Stomach (tissue), 9 donors: ENCODE results near the gene MFAP1. TPM values are rescaled to one million over a fixed set of nuclear protein-coding genes. Genes with fewer than 3 reads are reported as not detected.
A peak's percentile ranks its signal among the peaks of the same experiment; 100 is the strongest.

Experiments
- DNase-seq, 2 donors: peaks; one replicate each; pipeline versions ENCODE4 v3.0.0 to v3.0.0-alpha.2; 2013 to 2019
- H3K27ac ChIP-seq, 5 donors: fragments of 200-600 bp in 4 of 5; sonication (generic) in 4 of 5; one replicate each; pipeline ENCODE4 v1.5.1; 2013 to 2019; ENCODE audit warnings: mild to moderate bottlenecking in 1 of 5, moderate library complexity in 1 of 5
- H3K27me3 ChIP-seq, 3 donors: fragments of 200-600 bp; sonication (generic); one replicate each; pipeline ENCODE4 v1.5.1; 2017 to 2019; ENCODE audit warnings: mixed run types in 1 of 3
- H3K36me3 ChIP-seq, 4 donors: fragments of 200-600 bp; sonication (generic); 1 replicate in 3 of 4; 2 replicates in 1 of 4; pipeline ENCODE4 v1.5.1; 2016 to 2019
- H3K4me1 ChIP-seq, 4 donors: fragments of 200-600 bp; sonication (generic); one replicate each; pipeline ENCODE4 v1.5.1; 2016 to 2019
- H3K4me3 ChIP-seq, 4 donors: fragments of 200-600 bp; sonication (generic) in 3 of 4; one replicate each; pipeline ENCODE4 v1.5.1; 2016 to 2019; ENCODE audit warnings: mild to moderate bottlenecking in 1 of 4
- H3K9me3 ChIP-seq, 4 donors: fragments of 200-600 bp; sonication (generic); one replicate each; pipeline ENCODE4 v1.5.1; 2016 to 2019
- EP300 ChIP-seq: sonication (generic); formaldehyde crosslinking; IDR thresholded peaks from one replicate; pipeline ENCODE4 v1.6.1; 2017; ENCODE audit warnings: antibody characterized with exemption
- POLR2A ChIP-seq, 4 donors: fragments of 450-650 bp; IDR thresholded peaks; one replicate each; pipeline ENCODE4 v1.6.1; 2016; ENCODE audit warnings: antibody characterized with exemption in 4 of 4, control low read depth in 2 of 4, mild to moderate bottlenecking in 1 of 4, moderate library complexity in 1 of 4
- POLR2AphosphoS5 ChIP-seq, 3 donors: sonication (generic); formaldehyde crosslinking; IDR thresholded peaks; one replicate each; pipeline ENCODE4 v1.6.1; 2016; ENCODE audit warnings: antibody characterized with exemption in 3 of 3
- WGBS, 5 donors: extraction: QIAGEN DNeasy Blood & Tissue Kit in 3 of 5; methylation state at CpG; one replicate each; pipeline versions ENCODE4 v1.1.5 to v1.1.7; 2013 to 2018; 5-methylcytosine and 5-hydroxymethylcytosine counted together
- intact Hi-C: fragments of 100-400 bp; cut with DNase I; formaldehyde crosslinking; loops from one replicate; pipeline ENCODE4 v1.15.1; 2023; ENCODE audit warnings: low total_unique reads
- polyA plus RNA-seq, 3 donors: library from polyadenylated mRNA; stranded (reverse); fragments of 200-250 nt; gene quantifications; one replicate each; pipeline ENCODE4 v1.2.3, GENCODE V29; 2013
- total RNA-seq, 5 donors: library from RNA; depleted of rRNA; stranded (reverse); fragments of >200 nt; gene quantifications; one replicate each; pipeline versions ENCODE4 v1.1.0 to v1.2.3, GENCODE V29; 2014 to 2016
- TF ChIP-seq, protein P1 (sequence below), 7 experiments: fragments of 450-650 bp in 4 of 7; fragments of 200-600 bp in 3 of 7; sonication (generic) in 3 of 7; IDR thresholded peaks; one replicate each; pipeline ENCODE4 v1.5.1; 2016 to 2019; ENCODE audit warnings: antibody characterized with exemption in 7 of 7, control low read depth in 2 of 7, mild to moderate bottlenecking in 1 of 7
- donor health status: healthy with polysubstance abuse.
- donor health status: Bipolar disorder and iron deficiency.
- donor health status: healthy.

MFAP1 gene
- total and polyA plus RNA-seq, 8 donors: 1.2 to 20.3 (median 13.2) TPM

DNA sequence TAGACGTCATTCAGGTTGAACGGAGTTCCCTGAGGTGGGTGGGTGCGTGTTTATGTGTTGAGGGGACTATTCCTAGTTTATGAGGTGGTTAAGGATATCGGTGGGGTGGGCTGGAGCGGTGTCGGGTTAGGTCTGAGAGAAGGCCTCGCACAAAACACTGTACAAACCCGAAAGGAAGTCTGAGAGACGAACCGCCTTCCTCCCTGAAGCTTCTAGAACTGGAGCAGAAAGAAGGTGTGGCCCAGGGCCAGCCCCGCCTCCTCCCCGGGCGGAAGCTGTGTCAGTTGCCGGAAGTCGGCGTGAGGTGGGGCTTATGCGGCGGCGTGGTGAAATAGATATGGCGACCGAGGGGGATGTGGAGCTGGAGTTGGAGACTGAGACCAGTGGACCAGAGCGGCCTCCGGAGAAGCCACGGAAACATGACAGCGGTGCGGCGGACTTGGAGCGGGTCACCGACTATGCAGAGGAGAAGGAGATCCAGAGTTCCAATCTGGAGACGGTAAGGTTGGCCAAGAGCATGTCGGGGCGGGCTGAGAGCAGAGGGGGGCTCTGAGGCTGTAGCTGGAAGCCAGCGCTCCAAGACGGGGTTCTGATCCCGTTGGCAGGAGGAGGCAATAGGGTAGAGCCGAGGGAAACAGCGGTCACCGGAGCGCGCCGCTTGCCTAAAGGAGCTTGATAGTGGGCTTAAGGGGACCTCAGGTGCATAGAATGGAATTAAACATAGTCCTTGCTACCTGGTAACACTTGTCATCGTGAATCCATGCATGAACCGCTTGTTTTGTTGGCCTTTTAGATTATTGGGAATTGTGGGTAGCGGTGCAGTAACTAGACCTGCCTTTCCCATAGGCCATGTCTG is 24.0 kb downstream of the MFAP1 start, which contains the start of gene HYPK:
Gene HYPK, plus strand, starts transcription at position 314 of the 856 bp plus-strand sequence. Its CDS starts 24 bp downstream, at position 338.
- peak; percentile 95 to 98 for DNase-seq
- H3K27ac ChIP-seq: peak within 1 kb of the TSS; percentile 83 to 99 (median 91)
- peaks cover 19 to 63% (median 58%) of the 10 kb centered on the region in 4 donors for H3K4me1 ChIP-seq
- H3K4me3 ChIP-seq: peak within 1 kb of the TSS; percentile 87 to 97 (median 88)
- H3K36me3 ChIP-seq: peaks cover 28 to 84% (median 80%) of the 10 kb centered on the region in 4 donors
- TF ChIP-seq, protein P1, sequence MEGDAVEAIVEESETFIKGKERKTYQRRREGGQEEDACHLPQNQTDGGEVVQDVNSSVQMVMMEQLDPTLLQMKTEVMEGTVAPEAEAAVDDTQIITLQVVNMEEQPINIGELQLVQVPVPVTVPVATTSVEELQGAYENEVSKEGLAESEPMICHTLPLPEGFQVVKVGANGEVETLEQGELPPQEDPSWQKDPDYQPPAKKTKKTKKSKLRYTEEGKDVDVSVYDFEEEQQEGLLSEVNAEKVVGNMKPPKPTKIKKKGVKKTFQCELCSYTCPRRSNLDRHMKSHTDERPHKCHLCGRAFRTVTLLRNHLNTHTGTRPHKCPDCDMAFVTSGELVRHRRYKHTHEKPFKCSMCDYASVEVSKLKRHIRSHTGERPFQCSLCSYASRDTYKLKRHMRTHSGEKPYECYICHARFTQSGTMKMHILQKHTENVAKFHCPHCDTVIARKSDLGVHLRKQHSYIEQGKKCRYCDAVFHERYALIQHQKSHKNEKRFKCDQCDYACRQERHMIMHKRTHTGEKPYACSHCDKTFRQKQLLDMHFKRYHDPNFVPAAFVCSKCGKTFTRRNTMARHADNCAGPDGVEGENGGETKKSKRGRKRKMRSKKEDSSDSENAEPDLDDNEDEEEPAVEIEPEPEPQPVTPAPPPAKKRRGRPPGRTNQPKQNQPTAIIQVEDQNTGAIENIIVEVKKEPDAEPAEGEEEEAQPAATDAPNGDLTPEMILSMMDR (IDR thresholded peaks at IDR 0.05): no peak
- TF ChIP-seq POLR2A (IDR thresholded peaks at IDR 0.05) (peak in 2 of 4 donors; percentile 44 to 55), POLR2AphosphoS5 (IDR thresholded peaks at IDR 0.05) (peak; percentile 83 to 96 (median 84)), EP300 (no peak)
- intact Hi-C loops: no loop called here
- H3K9me3 ChIP-seq: no peaks in the 10 kb centered on the region
- H3K27me3 ChIP-seq: no peaks in the 10 kb centered on the region
- WGBS, 5 donors: 6 to 8% (median 7%) methylated on average over 44 of the region's 44 CpGs

DNA sequence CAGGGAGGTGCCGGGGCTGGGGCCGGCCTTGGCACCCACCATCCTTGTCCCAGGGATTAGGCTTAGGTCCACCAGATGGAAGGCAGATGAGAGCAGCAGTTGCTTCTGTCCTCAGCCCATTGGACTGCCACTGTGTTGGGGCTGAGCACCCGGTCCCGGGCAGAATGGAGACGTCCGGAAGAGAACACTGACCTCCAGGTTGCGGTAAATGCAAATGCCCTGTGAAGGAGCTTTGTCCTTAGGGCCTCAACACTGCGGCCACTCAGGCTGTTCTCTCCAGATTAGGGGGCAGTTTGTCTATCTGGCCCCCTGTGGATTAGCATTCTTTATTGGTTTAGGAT is 24.6 kb downstream of the MFAP1 start, which contains the start of gene SERINC4:
Gene SERINC4, minus strand, starts transcription at position 276 of the 341 bp plus-strand sequence. Its CDS starts 234 bp downstream, at position 42.
- Histone ChIP-seq H3K27ac (peak within 1 kb of the TSS; percentile 83 to 99 (median 91)), H3K36me3 (peaks cover 30 to 84% (median 80%) of the 10 kb centered on the region in 4 donors), H3K4me1 (peaks cover 25 to 69% (median 64%) of the 10 kb centered on the region in 4 donors), H3K4me3 (peak within 1 kb of the TSS; percentile 87 to 97 (median 88)), H3K9me3 (no peaks in the 10 kb centered on the region), H3K27me3 (no peaks in the 10 kb centered on the region)
- WGBS, 5 donors: 85 to 95% (median 93%) methylated on average over 8 of the region's 8 CpGs
- DNase-seq: no peak
- intact Hi-C loops: no loop called here
- no peak for TF ChIP-seq POLR2A (IDR thresholded peaks at IDR 0.05)
- TF ChIP-seq POLR2AphosphoS5 (IDR thresholded peaks at IDR 0.05): no peak
- TF ChIP-seq, protein P1 (IDR thresholded peaks at IDR 0.05): no peak
- TF ChIP-seq EP300: no peak

DNA sequence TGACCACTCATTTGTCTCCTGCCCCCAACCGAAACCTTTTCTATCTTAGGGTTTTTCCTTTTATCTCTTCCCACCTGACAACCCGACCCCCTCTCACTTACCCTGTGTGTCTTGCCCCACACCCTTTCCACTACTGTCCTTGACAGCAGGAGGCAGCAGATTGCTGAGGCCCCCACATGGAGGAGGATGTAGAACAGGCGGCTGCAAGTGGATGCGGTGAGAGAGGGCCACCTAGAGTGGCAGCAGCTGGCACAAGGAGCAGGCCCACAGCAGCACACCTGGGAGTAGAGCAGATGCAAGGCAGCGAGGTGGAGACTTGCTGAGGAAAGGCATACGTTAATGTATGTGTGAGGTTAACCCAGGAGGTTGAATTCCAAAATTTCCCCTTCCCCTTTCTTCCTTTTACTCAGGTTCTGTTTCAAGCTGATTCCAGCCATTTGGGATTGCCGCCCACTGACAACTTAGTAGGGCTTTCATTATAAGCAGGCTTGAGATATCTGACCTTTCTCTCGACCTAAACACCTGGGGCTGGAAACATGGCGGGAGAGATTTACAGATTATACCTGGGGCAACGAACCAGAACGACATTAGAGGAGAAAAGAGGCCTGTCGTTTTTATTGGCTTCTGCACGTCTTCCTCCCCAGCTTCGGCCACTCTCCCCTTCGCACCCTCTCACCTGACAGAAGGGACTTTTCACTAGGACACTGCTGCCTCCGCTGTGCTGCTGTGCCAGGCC is 25.1 kb downstream of the MFAP1 start:
- Histone ChIP-seq H3K4me3 (peak overlapping the region in 3 of 4 donors; percentile 87 to 97 (median 89)), H3K27me3 (no peaks in the 10 kb centered on the region), H3K36me3 (peaks cover 32 to 84% (median 80%) of the 10 kb centered on the region in 4 donors), H3K4me1 (peaks cover 31 to 75% (median 70%) of the 10 kb centered on the region in 4 donors), H3K9me3 (no peaks in the 10 kb centered on the region), H3K27ac (peak overlapping the region; percentile 83 to 99 (median 91))
- 56 to 72% (median 65%) methylated on average over 16 of the region's 16 CpGs for WGBS, 5 donors
- intact Hi-C loops: no loop called here
- TF ChIP-seq POLR2AphosphoS5 (IDR thresholded peaks at IDR 0.05) (no peak), POLR2A (IDR thresholded peaks at IDR 0.05) (no peak), EP300 (no peak)
- TF ChIP-seq, protein P1 (IDR thresholded peaks at IDR 0.05): no peak
- DNase-seq: peak in 1 of 2 donors; percentile 57

DNA sequence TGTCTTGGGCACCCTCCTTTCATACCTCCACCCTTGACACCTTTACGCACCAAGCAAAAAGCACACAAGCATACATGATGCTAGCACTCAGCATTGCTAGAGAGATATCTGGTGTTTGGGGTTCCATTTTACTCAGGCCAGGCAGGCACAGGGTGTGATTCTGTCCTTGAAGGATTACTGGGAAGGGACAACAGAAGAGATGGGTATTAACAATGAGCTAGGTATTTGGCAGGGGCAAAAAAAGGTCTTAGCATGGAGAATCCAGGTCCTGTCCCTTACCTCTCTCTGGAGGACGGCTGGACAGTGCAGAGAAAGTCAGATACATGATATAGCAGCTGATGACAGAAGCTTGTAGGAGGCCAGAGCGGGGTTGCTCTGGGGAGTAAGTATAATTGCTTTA is 27.9 kb downstream of the MFAP1 start:
- Histone ChIP-seq H3K4me3 (no peak overlapping the region), H3K27me3 (no peaks in the 10 kb centered on the region), H3K27ac (peak overlapping the region in 3 of 5 donors; percentile 95 to 99 (median 99)), H3K4me1 (peaks cover 46 to 85% (median 82%) of the 10 kb centered on the region in 4 donors), H3K9me3 (no peaks in the 10 kb centered on the region), H3K36me3 (peaks cover 40 to 72% (median 64%) of the 10 kb centered on the region in 4 donors)
- intact Hi-C loops: no loop called here
- TF ChIP-seq EP300 (no peak), POLR2AphosphoS5 (IDR thresholded peaks at IDR 0.05) (peak in 1 of 3 donors; percentile 7), POLR2A (IDR thresholded peaks at IDR 0.05) (no peak)
- 83 to 93% (median 90%) methylated on average over 3 of the region's 3 CpGs for WGBS, 5 donors
- no peak for DNase-seq
